Endodermal cell (in vitro differentiated cells): ENCODE measurements around the gene DCHS1. TPM values are rescaled to one million over a fixed set of nuclear protein-coding genes. Genes with fewer than 3 reads are reported as not detected.
A peak's percentile ranks its signal among the peaks of the same experiment; 100 is the strongest.

Experiments used
- DNase-seq: peaks from one replicate; pipeline ENCODE4 v3.0.0-alpha.2; 2017
- H3K27ac ChIP-seq: 2 replicates; pipeline ENCODE4 v1.5.1; 2013; ENCODE audit warnings: mild to moderate bottlenecking, low read depth, low read length, moderate library complexity
- H3K27me3 ChIP-seq: 2 replicates; pipeline ENCODE4 v1.6.1; 2013; ENCODE audit warnings: mild to moderate bottlenecking, low read length, moderate library complexity; ENCODE audit not compliant: insufficient read depth, control insufficient read depth, poor library complexity, severe bottlenecking
- H3K36me3 ChIP-seq: 2 replicates; pipeline ENCODE4 v1.7.0; 2013; ENCODE audit warnings: mild to moderate bottlenecking, low read length, moderate library complexity; ENCODE audit not compliant: control insufficient read depth, insufficient read depth
- H3K4me1 ChIP-seq: one replicate; pipeline ENCODE4 v1.7.0; 2013; ENCODE audit warnings: low read length; ENCODE audit not compliant: control insufficient read depth, insufficient read depth
- H3K4me3 ChIP-seq: 2 replicates; pipeline ENCODE4 v1.5.1; 2013; ENCODE audit warnings: mild to moderate bottlenecking, low read length, moderate library complexity
- H3K9ac ChIP-seq: 2 replicates; pipeline ENCODE4 v1.6.1; 2013; ENCODE audit warnings: mild to moderate bottlenecking, low read length, moderate library complexity; ENCODE audit not compliant: poor library complexity, severe bottlenecking; ENCODE audit errors: extremely low read depth
- H3K9me3 ChIP-seq: 2 replicates; pipeline ENCODE4 v1.6.1; 2013; ENCODE audit warnings: mild to moderate bottlenecking, low read length, moderate library complexity; ENCODE audit not compliant: control insufficient read depth
- H3K27ac Mint-ChIP-seq: 2 replicates; pipeline ENCODE4 v1.8.0; 2020; ENCODE audit warnings: mixed read lengths
- H3K27me3 Mint-ChIP-seq: 2 replicates; pipeline ENCODE4 v1.8.0; 2021; ENCODE audit warnings: mild to moderate bottlenecking, mixed read lengths; ENCODE audit not compliant: insufficient read depth
- H3K36me3 Mint-ChIP-seq: 2 replicates; pipeline ENCODE4 v1.8.0; 2020; ENCODE audit warnings: low read depth, mixed read lengths
- H3K4me1 Mint-ChIP-seq: 2 replicates; pipeline ENCODE4 v1.8.0; 2020; ENCODE audit warnings: mixed read lengths
- H3K4me3 Mint-ChIP-seq: 2 replicates; pipeline ENCODE4 v1.8.0; 2020; ENCODE audit warnings: mild to moderate bottlenecking, moderate library complexity, mixed read lengths
- H3K9me3 Mint-ChIP-seq: 2 replicates; pipeline ENCODE4 v1.8.0; 2020; ENCODE audit warnings: mild to moderate bottlenecking, mixed read lengths
- WGBS, 2 experiments: methylation state at CpG; one replicate each; pipeline versions ENCODE4 v1.1.5 to v1.1.7; 2013; ENCODE audit warnings: missing lambda C conversion rate in 2 of 2, mixed read lengths in 1 of 2; ENCODE audit not compliant: insufficient coverage in 1 of 2, insufficient read length in 1 of 2; 5-methylcytosine and 5-hydroxymethylcytosine counted together
- total RNA-seq, 2 donors: library from RNA; stranded (reverse); fragmentation: NEBNext Ultra II Directional in 1 of 2; extraction: Animal tissue kit (Norgen Biotek cat#: 25700) in 1 of 2; gene quantifications; 2 replicates in 1 of 2; 3 replicates in 1 of 2; pipeline ENCODE4 v1.2.1, GENCODE V29; 2021
- TF ChIP-seq, protein P1 (sequence below): fragments of 200-600 bp; sonication (generic); conservative IDR thresholded peaks from 2 replicates; pipeline ENCODE4 v1.5.0; 2021; ENCODE audit warnings: antibody characterized with exemption, mild to moderate bottlenecking

The DCHS1 gene
- total RNA-seq, 2 donors from 2014 or later = 13.7 to 14.3 TPM

DNA sequence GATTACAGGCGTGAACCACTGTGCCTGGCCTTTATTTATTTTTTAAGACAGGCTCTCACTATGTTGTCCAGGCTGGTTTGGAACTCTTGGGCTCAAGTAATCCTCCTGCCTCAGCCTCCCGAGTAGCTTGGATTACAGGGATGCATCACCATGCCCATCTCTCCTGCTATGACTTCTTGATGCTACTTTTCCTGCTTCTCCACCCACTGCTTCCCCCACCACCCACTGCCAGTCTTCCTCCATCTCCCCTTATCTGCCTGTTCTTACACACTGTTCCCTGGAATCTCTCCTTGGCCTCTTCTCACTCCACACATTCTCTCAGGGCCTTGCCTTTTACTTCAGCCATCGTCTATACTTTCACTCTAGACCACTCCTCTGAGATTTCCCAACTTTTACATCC, 19.1 kb downstream of the DCHS1 start:
- peaks cover 6% of the 10 kb centered on the region for H3K27me3 ChIP-seq
- H3K36me3 ChIP-seq = peaks cover 39% of the 10 kb centered on the region
- H3K4me1 Mint-ChIP-seq = no peaks in the 10 kb centered on the region
- H3K27ac ChIP-seq = no peak overlapping the region
- TF ChIP-seq, protein P1, sequence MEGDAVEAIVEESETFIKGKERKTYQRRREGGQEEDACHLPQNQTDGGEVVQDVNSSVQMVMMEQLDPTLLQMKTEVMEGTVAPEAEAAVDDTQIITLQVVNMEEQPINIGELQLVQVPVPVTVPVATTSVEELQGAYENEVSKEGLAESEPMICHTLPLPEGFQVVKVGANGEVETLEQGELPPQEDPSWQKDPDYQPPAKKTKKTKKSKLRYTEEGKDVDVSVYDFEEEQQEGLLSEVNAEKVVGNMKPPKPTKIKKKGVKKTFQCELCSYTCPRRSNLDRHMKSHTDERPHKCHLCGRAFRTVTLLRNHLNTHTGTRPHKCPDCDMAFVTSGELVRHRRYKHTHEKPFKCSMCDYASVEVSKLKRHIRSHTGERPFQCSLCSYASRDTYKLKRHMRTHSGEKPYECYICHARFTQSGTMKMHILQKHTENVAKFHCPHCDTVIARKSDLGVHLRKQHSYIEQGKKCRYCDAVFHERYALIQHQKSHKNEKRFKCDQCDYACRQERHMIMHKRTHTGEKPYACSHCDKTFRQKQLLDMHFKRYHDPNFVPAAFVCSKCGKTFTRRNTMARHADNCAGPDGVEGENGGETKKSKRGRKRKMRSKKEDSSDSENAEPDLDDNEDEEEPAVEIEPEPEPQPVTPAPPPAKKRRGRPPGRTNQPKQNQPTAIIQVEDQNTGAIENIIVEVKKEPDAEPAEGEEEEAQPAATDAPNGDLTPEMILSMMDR = no peak
- no peak overlapping the region for H3K27ac Mint-ChIP-seq
- H3K4me1 ChIP-seq = no peaks in the 10 kb centered on the region
- H3K36me3 Mint-ChIP-seq = peaks cover 14% of the 10 kb centered on the region
- no peak for DNase-seq
- 88 to 93% methylated on average over 3 of the region's 3 CpGs for WGBS, 2 experiments
- H3K27me3 Mint-ChIP-seq = peaks cover 9% of the 10 kb centered on the region
- no peaks in the 10 kb centered on the region for H3K9me3 Mint-ChIP-seq
- H3K4me3 ChIP-seq = no peak overlapping the region
- H3K9ac ChIP-seq = no peak overlapping the region
- no peaks in the 10 kb centered on the region for H3K9me3 ChIP-seq
- no peak overlapping the region for H3K4me3 Mint-ChIP-seq

DNA sequence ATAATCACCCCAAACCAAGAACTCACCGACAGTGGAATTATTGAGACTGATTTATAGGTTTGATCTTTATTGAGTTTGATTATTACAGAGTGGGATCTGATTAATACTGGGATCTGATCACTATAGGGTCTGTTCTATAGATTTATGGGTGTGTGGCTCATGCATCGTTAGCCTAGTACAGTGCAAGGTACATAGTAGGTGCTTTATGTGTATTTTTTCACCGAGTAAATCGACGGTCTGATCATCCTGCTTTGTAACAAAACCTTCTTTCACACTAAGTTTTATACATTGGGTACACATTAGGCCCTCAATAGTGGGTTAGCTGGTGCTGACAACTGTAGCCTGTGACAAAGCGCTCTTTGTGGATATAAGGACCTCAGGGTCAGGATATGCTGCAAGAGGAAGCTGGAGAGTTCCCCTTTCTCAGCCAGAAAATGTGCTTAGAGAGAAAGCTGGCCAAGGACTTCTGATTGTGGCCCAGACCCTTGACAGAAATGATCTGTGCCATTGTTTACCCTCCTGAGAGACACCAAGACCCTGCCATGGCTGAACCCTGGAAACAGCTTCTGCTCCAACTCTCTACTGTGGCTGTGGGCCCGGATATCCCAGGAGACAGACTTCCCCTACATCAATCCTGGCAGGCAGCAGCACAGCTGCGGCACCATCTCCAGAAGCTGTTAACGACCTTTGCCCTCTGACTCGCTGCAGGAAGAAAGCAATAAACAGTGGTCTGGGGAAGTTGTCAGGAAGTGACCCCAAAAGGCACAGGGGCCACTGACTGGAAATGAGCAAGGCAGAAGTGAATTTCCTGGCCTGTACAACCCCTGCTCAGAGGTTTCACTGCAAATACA, 20.3 kb downstream of the DCHS1 start:
- no peak for DNase-seq
- H3K27ac ChIP-seq = peak overlapping the region; percentile 58

GRCh38 chr11:6634534-6634933, 21.1 kb downstream of the DCHS1 start:
- Mint-ChIP-seq H3K27ac (no peak overlapping the region), H3K9me3 (no peaks in the 10 kb centered on the region), H3K4me3 (no peak overlapping the region), H3K36me3 (peaks cover 20% of the 10 kb centered on the region), H3K27me3 (peaks cover 26% of the 10 kb centered on the region), H3K4me1 (peaks cover 2% of the 10 kb centered on the region)
- H3K4me1 ChIP-seq = no peaks in the 10 kb centered on the region
- H3K27me3 ChIP-seq = peaks cover 25% of the 10 kb centered on the region
- H3K27ac ChIP-seq = no peak overlapping the region
- H3K9ac ChIP-seq = no peak overlapping the region
- no peak for DNase-seq
- TF ChIP-seq, protein P1 = no peak
- H3K4me3 ChIP-seq = no peak overlapping the region
- no peaks in the 10 kb centered on the region for H3K9me3 ChIP-seq
- H3K36me3 ChIP-seq = peaks cover 45% of the 10 kb centered on the region
- WGBS, 2 experiments = 89% methylated on average over 1 of the region's 1 CpG; no CpG with 5 or more reads in 1 of the 2 experiments

More for the DNA sequence above, 20.3 kb downstream of the DCHS1 start:
- WGBS, 2 experiments = 68 to 83% methylated on average over 5 to 10 of the region's 10 CpGs
- Mint-ChIP-seq H3K27ac (peak overlapping the region; percentile 23), H3K4me3 (no peak overlapping the region), H3K36me3 (peaks cover 18% of the 10 kb centered on the region), H3K9me3 (no peaks in the 10 kb centered on the region), H3K27me3 (peaks cover 20% of the 10 kb centered on the region), H3K4me1 (peaks cover 2% of the 10 kb centered on the region)
- no peaks in the 10 kb centered on the region for H3K4me1 ChIP-seq
- TF ChIP-seq, protein P1 = no peak
- peaks cover 18% of the 10 kb centered on the region for H3K27me3 ChIP-seq
- no peak overlapping the region for H3K4me3 ChIP-seq
- H3K9ac ChIP-seq = no peak overlapping the region
- peaks cover 47% of the 10 kb centered on the region for H3K36me3 ChIP-seq
- no peaks in the 10 kb centered on the region for H3K9me3 ChIP-seq
